ENCODE results near the gene SVIL. TPM values are rescaled to one million over a fixed set of nuclear protein-coding genes. Genes with fewer than 3 reads are reported as not detected.
A peak's percentile ranks its signal among the peaks of the same experiment; 100 is the strongest.
"Not testable (repeated sequence)": the region's sequence is repeated elsewhere in the genome, so short reads cannot be mapped to it uniquely, and the experiment has no call there.

The SVIL gene
- polyA plus RNA-seq, 1 donor (not counting 4 experiments of a cell fraction or from before 2014, with no cell fraction given): 16.2 TPM

DNA sequence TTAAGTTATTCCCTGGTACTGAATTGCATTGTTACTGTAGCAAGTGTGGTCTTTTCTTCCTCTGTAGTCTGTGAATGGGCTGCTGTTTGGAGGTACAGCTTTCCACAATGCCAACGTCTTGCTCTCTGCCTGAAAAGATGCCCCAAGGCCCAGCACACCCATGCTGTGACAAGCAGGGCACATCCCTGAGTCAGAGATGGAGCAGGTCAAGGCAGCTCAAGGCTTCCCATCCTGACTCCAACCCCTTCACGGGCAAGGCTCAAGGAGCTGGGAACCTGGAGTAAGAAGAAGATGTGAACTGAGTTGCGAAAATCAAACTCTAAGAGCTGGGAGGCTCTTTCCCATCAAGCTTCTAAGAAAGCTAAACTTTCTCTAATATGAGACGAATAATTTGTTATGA is 27.2 kb downstream of the SVIL start:
- TF ChIP-seq, protein P1, sequence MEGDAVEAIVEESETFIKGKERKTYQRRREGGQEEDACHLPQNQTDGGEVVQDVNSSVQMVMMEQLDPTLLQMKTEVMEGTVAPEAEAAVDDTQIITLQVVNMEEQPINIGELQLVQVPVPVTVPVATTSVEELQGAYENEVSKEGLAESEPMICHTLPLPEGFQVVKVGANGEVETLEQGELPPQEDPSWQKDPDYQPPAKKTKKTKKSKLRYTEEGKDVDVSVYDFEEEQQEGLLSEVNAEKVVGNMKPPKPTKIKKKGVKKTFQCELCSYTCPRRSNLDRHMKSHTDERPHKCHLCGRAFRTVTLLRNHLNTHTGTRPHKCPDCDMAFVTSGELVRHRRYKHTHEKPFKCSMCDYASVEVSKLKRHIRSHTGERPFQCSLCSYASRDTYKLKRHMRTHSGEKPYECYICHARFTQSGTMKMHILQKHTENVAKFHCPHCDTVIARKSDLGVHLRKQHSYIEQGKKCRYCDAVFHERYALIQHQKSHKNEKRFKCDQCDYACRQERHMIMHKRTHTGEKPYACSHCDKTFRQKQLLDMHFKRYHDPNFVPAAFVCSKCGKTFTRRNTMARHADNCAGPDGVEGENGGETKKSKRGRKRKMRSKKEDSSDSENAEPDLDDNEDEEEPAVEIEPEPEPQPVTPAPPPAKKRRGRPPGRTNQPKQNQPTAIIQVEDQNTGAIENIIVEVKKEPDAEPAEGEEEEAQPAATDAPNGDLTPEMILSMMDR (optimal IDR thresholded peaks at IDR 0.05 in 1 of 3, IDR thresholded peaks at IDR 0.05 in 1 of 3, conservative IDR thresholded peaks at IDR 0.05 in 1 of 3; ENCODE audit: extremely low read depth in 1 of 3, insufficient read depth in 2 of 3, low read length in 3 of 3): no peak
- TF ChIP-seq EZH2 (IDR thresholded peaks at IDR 0.05; ENCODE audit: low read length): no peak
- Histone ChIP-seq H3K9me1 (ENCODE audit: control insufficient read depth, extremely low read depth, insufficient read depth, low read length) (peaks cover 2% of the 10 kb centered on the region), H3K4me3 (ENCODE audit: control insufficient read depth in 2 of 3, extremely low read depth in 1 of 3, insufficient read depth in 2 of 3, low read depth in 1 of 3, low read length in 3 of 3) (no peak overlapping the region), H3K9me3 (ENCODE audit: control insufficient read depth, low read depth, low read length) (peaks cover 2% of the 10 kb centered on the region), H3K27me3 (ENCODE audit: control insufficient read depth, extremely low read depth, insufficient read depth, low read length) (no peaks in the 10 kb centered on the region), H3K4me1 (ENCODE audit: control insufficient read depth, extremely low read depth, insufficient read depth, low read length) (peaks cover 29% of the 10 kb centered on the region), H3K4me2 (ENCODE audit: control insufficient read depth, extremely low read depth, insufficient read depth, low read depth, low read length) (peak overlapping the region; percentile 30), H4K20me1 (ENCODE audit: control insufficient read depth, extremely low read depth, insufficient read depth, low read length) (no peaks in the 10 kb centered on the region), H3K9ac (ENCODE audit: control insufficient read depth, extremely low read depth, insufficient read depth, low read length) (no peak overlapping the region), H3K79me2 (ENCODE audit: control insufficient read depth, insufficient read depth, low read length) (no peaks in the 10 kb centered on the region), H2AFZ (ENCODE audit: control insufficient read depth, low read length) (no peak overlapping the region), H3K36me3 (ENCODE audit: control insufficient read depth in 2 of 2, extremely low read depth in 1 of 2, insufficient read depth in 2 of 2, low read length in 2 of 2) (no peaks in the 10 kb centered on the region), H3K27ac (ENCODE audit: control insufficient read depth, insufficient read depth, low read length) (peak overlapping the region; percentile 5)
- FAIRE-seq (peak; percentile 89), DNase-seq (ENCODE audit: low read depth, low spot score) (no peak)
- dilution Hi-C loops (cut with MboI; ENCODE audit: extremely low pct_ligation_motif_present, low sequenced_read_pairs): no loop called here

DNA sequence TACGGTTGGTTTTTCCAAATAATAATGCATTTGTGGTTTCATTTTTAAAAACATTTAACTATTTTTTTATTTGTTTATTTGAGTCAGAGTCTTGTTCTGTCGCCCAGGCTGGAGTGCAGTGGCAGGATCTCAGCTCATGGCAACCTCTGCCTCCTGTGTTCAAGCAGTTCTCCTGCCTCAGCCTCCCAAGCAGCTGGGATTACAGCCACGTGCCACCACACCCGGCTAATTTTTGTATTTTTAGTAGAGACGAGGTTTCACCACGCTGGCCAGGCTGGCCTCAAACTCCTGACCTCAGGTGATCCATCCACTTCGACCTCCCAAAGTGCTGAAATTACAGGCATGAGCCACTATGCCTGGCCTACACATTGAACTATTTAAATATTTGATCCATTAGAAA is 28.1 kb downstream of the SVIL start:
- peaks cover 22% of the 10 kb centered on the region for H3K4me1 ChIP-seq (ENCODE audit: control insufficient read depth, extremely low read depth, insufficient read depth, low read length)
- H3K4me2 ChIP-seq (ENCODE audit: control insufficient read depth, extremely low read depth, insufficient read depth, low read depth, low read length); H3K9me1 ChIP-seq (ENCODE audit: control insufficient read depth, extremely low read depth, insufficient read depth, low read length); H2AFZ ChIP-seq (ENCODE audit: control insufficient read depth, low read length); H3K36me3 ChIP-seq (ENCODE audit: control insufficient read depth in 2 of 2, extremely low read depth in 1 of 2, insufficient read depth in 2 of 2, low read length in 2 of 2); H3K9ac ChIP-seq (ENCODE audit: control insufficient read depth, extremely low read depth, insufficient read depth, low read length); H3K9me3 ChIP-seq (ENCODE audit: control insufficient read depth, low read depth, low read length); H3K4me3 ChIP-seq (ENCODE audit: control insufficient read depth in 2 of 3, extremely low read depth in 1 of 3, insufficient read depth in 2 of 3, low read depth in 1 of 3, low read length in 3 of 3); H4K20me1 ChIP-seq (ENCODE audit: control insufficient read depth, extremely low read depth, insufficient read depth, low read length); H3K27me3 ChIP-seq (ENCODE audit: control insufficient read depth, extremely low read depth, insufficient read depth, low read length); H3K79me2 ChIP-seq (ENCODE audit: control insufficient read depth, insufficient read depth, low read length); H3K27ac ChIP-seq (ENCODE audit: control insufficient read depth, insufficient read depth, low read length); DNase-seq (ENCODE audit: low read depth, low spot score); dilution Hi-C loops (cut with MboI; ENCODE audit: extremely low pct_ligation_motif_present, low sequenced_read_pairs); FAIRE-seq: not testable (repeated sequence)

DNA sequence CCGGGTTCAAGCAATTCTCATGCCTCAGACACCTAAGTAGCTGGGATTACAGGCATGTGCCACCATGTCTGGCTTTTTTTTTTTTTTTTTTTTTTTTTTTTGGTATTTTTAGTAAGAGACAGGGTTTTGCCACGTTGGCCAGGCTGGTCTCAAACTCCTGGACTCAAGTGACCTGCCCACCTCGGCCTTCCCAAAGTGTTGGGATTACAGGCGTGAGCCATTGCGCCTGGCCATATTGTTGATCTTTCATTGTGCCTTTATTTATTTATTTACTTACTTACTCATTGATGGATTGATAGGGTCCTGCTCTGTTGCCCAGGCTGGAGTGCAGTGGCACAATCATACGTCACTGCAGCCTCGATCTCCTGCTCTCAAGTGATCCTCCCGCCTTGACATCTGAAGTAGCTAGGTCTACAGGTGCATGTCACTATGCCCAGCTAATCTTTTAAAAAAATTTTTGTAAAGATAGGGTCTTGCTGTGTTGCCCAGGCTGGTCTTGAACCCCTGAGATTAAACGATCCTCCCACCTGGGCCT is 30.4 kb downstream of the SVIL start:
- Histone ChIP-seq H3K4me2 (ENCODE audit: control insufficient read depth, extremely low read depth, insufficient read depth, low read depth, low read length) (no peak overlapping the region), H3K79me2 (ENCODE audit: control insufficient read depth, insufficient read depth, low read length) (no peaks in the 10 kb centered on the region), H3K36me3 (ENCODE audit: control insufficient read depth in 2 of 2, extremely low read depth in 1 of 2, insufficient read depth in 2 of 2, low read length in 2 of 2) (peaks cover 0 to 3% of the 10 kb centered on the region in 2 experiments), H3K4me1 (ENCODE audit: control insufficient read depth, extremely low read depth, insufficient read depth, low read length) (peaks cover 27% of the 10 kb centered on the region), H2AFZ (ENCODE audit: control insufficient read depth, low read length) (no peak overlapping the region), H3K4me3 (ENCODE audit: control insufficient read depth in 2 of 3, extremely low read depth in 1 of 3, insufficient read depth in 2 of 3, low read depth in 1 of 3, low read length in 3 of 3) (no peak overlapping the region), H4K20me1 (ENCODE audit: control insufficient read depth, extremely low read depth, insufficient read depth, low read length) (no peaks in the 10 kb centered on the region), H3K9ac (ENCODE audit: control insufficient read depth, extremely low read depth, insufficient read depth, low read length) (no peak overlapping the region), H3K9me1 (ENCODE audit: control insufficient read depth, extremely low read depth, insufficient read depth, low read length) (peaks cover 2% of the 10 kb centered on the region), H3K9me3 (ENCODE audit: control insufficient read depth, low read depth, low read length) (peaks cover 2% of the 10 kb centered on the region), H3K27me3 (ENCODE audit: control insufficient read depth, extremely low read depth, insufficient read depth, low read length) (no peaks in the 10 kb centered on the region), H3K27ac (ENCODE audit: control insufficient read depth, insufficient read depth, low read length) (no peak overlapping the region)
- no peak for DNase-seq (ENCODE audit: low read depth, low spot score)
- dilution Hi-C loops (cut with MboI; ENCODE audit: extremely low pct_ligation_motif_present, low sequenced_read_pairs): no loop called here
- TF ChIP-seq, protein P1 (optimal IDR thresholded peaks at IDR 0.05 in 1 of 3, IDR thresholded peaks at IDR 0.05 in 1 of 3, conservative IDR thresholded peaks at IDR 0.05 in 1 of 3; ENCODE audit: extremely low read depth in 1 of 3, insufficient read depth in 2 of 3, low read length in 3 of 3): no peak
- TF ChIP-seq EZH2 (IDR thresholded peaks at IDR 0.05; ENCODE audit: low read length): no peak
- FAIRE-seq: no peak

All from keratinocyte (primary cell).